ENCODE results near the gene SPG7.

Gene SPG7

GRCh38 chr16:89482150-89482816, 25.9 kb upstream of the SPG7 start:
- Histone ChIP-seq H3K4me3 (replicated peaks; ENCODE audit: low read depth, low read length) (no peak overlapping the region), H3K27me3 (replicated peaks; ENCODE audit: control insufficient read depth, insufficient read depth, low read length) (no peaks in the 10 kb centered on the region), H3K36me3 (ENCODE audit: control insufficient read depth, insufficient read depth, low read length) (no peaks in the 10 kb centered on the region; the same call in 1 of the 2 replicates)
- DNase-seq (ENCODE audit: extremely low read depth, insufficient read length): no peak
- TF ChIP-seq CTCF (IDR thresholded peaks at IDR 0.05; ENCODE audit: insufficient read depth, low read length, poor library complexity, severe bottlenecking): no peak

- Histone ChIP-seq H3K27me3 (replicated peaks; ENCODE audit: control insufficient read depth, insufficient read depth, low read length) (no peaks in the 10 kb centered on the region), H3K4me3 (replicated peaks; ENCODE audit: low read depth, low read length) (no peak overlapping the region), H3K36me3 (ENCODE audit: control insufficient read depth, insufficient read depth, low read length) (no peaks in the 10 kb centered on the region; the same call in 1 of the 2 replicates)
- no peak for DNase-seq (ENCODE audit: extremely low read depth, insufficient read length)
- TF ChIP-seq CTCF (IDR thresholded peaks at IDR 0.05; ENCODE audit: insufficient read depth, low read length, poor library complexity, severe bottlenecking): no peak
Observed at GRCh38 chr16:89482817-89483205, 25.4 kb upstream of the SPG7 start.

- TF ChIP-seq CTCF (IDR thresholded peaks at IDR 0.05; ENCODE audit: insufficient read depth, low read length, poor library complexity, severe bottlenecking): no peak
- DNase-seq (ENCODE audit: extremely low read depth, insufficient read length): no peak
- Histone ChIP-seq H3K27me3 (replicated peaks; ENCODE audit: control insufficient read depth, insufficient read depth, low read length) (no peaks in the 10 kb centered on the region), H3K36me3 (ENCODE audit: control insufficient read depth, insufficient read depth, low read length) (no peaks in the 10 kb centered on the region; the same call in 1 of the 2 replicates), H3K4me3 (replicated peaks; ENCODE audit: low read depth, low read length) (peak overlapping the region; percentile 30)
Observed at GRCh38 chr16:89484041-89484501, 24.1 kb upstream of the SPG7 start.

- H3K36me3 ChIP-seq (ENCODE audit: control insufficient read depth, insufficient read depth, low read length): no peaks in the 10 kb centered on the region; the same call in 1 of the 2 replicates
- peak overlapping the region; percentile 6 for H3K4me3 ChIP-seq (replicated peaks; ENCODE audit: low read depth, low read length)
- no peak for TF ChIP-seq CTCF (IDR thresholded peaks at IDR 0.05; ENCODE audit: insufficient read depth, low read length, poor library complexity, severe bottlenecking)
- no peaks in the 10 kb centered on the region for H3K27me3 ChIP-seq (replicated peaks; ENCODE audit: control insufficient read depth, insufficient read depth, low read length)
- DNase-seq (ENCODE audit: extremely low read depth, insufficient read length): no peak
Observed at GRCh38 chr16:89484923-89485679, 23.1 kb upstream of the SPG7 start.

- no peak for TF ChIP-seq CTCF (IDR thresholded peaks at IDR 0.05; ENCODE audit: insufficient read depth, low read length, poor library complexity, severe bottlenecking)
- H3K4me3 ChIP-seq (replicated peaks; ENCODE audit: low read depth, low read length): peak overlapping the region; percentile 34
- no peaks in the 10 kb centered on the region; the same call in 1 of the 2 replicates for H3K36me3 ChIP-seq (ENCODE audit: control insufficient read depth, insufficient read depth, low read length)
- DNase-seq (ENCODE audit: extremely low read depth, insufficient read length): no peak
- H3K27me3 ChIP-seq (replicated peaks; ENCODE audit: control insufficient read depth, insufficient read depth, low read length): no peaks in the 10 kb centered on the region
Observed at GRCh38 chr16:89485701-89486246, 22.4 kb upstream of the SPG7 start.
